PFSK-1 (cell line): ENCODE measurements around the gene WDR81.

Source experiments
- FOXP2 ChIP-seq: optimal IDR thresholded peaks from 2 replicates; pipeline ENCODE3; 2011; ENCODE audit warnings: borderline replicate concordance, control low read depth, inconsistent platforms; ENCODE audit not compliant: insufficient read depth; ENCODE audit errors: extremely low read length, extremely low read depth
- POLR2AphosphoS5 ChIP-seq: IDR thresholded peaks from 2 replicates; pipeline ENCODE4 v1.6.1; 2012; ENCODE audit warnings: low read depth, mild to moderate bottlenecking, control low read depth, low read length, moderate library complexity
- REST ChIP-seq, 2 experiments: IDR thresholded peaks; 2 replicates each; pipeline versions ENCODE4 v1.6.1 to v1.8.0; 2011 to 2012; ENCODE audit warnings: low read depth in 2 of 2, low read length in 2 of 2, control low read depth in 1 of 2, inconsistent platforms in 1 of 2, mild to moderate bottlenecking in 1 of 2, moderate library complexity in 1 of 2; ENCODE audit not compliant: insufficient read depth in 1 of 2
- SIN3A ChIP-seq: IDR thresholded peaks from 2 replicates; pipeline ENCODE4 v1.6.1; 2012; ENCODE audit warnings: mild to moderate bottlenecking, low read length, moderate library complexity, borderline replicate concordance; ENCODE audit not compliant: insufficient read depth
- TAF1 ChIP-seq: IDR thresholded peaks from 2 replicates; pipeline ENCODE4 v1.6.1; 2012; ENCODE audit warnings: low read length, control low read depth, borderline replicate concordance; ENCODE audit not compliant: insufficient read depth

Gene WDR81

GRCh38 chr17:1713878-1714426 is 10.6 kb upstream of the WDR81 start:
- no peak for TF ChIP-seq REST (IDR thresholded peaks at IDR 0.05; ENCODE audit: insufficient read depth in 1 of 2, low read depth in 2 of 2, low read length in 2 of 2)
- TF ChIP-seq TAF1: 0 out of 2 replicates have a peak, but pooled peaks have one; percentile 3
- TF ChIP-seq POLR2AphosphoS5: no peak; the same call in 1 of the 2 replicates

- TF ChIP-seq TAF1 (no peak), SIN3A (peak; percentile 98), POLR2AphosphoS5 (no peak; the same call in none of the 2 replicates), REST (IDR thresholded peaks at IDR 0.05; ENCODE audit: insufficient read depth in 1 of 2, low read depth in 2 of 2, low read length in 2 of 2) (peak in 1 of 2 experiments; percentile 36; a peak in 1 of 4 replicates), FOXP2 (no peak)
Measured at GRCh38 chr17:1714427-1714979, 10.0 kb upstream of the WDR81 start.

- TF ChIP-seq POLR2AphosphoS5 (no peak; the same call in 1 of the 2 replicates), TAF1 (peak; percentile 56; the same call in 1 of the 2 replicates), REST (IDR thresholded peaks at IDR 0.05; ENCODE audit: insufficient read depth in 1 of 2, low read depth in 2 of 2, low read length in 2 of 2) (no peak), FOXP2 (no peak), SIN3A (peak; percentile 76; the same call in 1 of the 2 replicates)
Measured at GRCh38 chr17:1714980-1715802, 9.3 kb upstream of the WDR81 start.

GRCh38 chr17:1715803-1716075 is 8.8 kb upstream of the WDR81 start:
- TF ChIP-seq POLR2AphosphoS5: no peak
- no peak for TF ChIP-seq REST (IDR thresholded peaks at IDR 0.05; ENCODE audit: insufficient read depth in 1 of 2, low read depth in 2 of 2, low read length in 2 of 2)
- TF ChIP-seq TAF1: no peak
- no peak for TF ChIP-seq FOXP2
- no peak for TF ChIP-seq SIN3A
